BE2C (cell line): ENCODE measurements around the gene CD2.
A peak's percentile ranks its signal among the peaks of the same experiment; 100 is the strongest.

Experiments
- DNase-seq: peaks from one replicate; pipeline ENCODE4 v3.0.0-alpha.2; 2020
- H3K27me3 ChIP-seq: fragments of 250-450 bp; sonication (Bioruptor Pico); 2 replicates; pipeline ENCODE4 v1.5.1; 2020; ENCODE audit warnings: mild to moderate bottlenecking
- H3K36me3 ChIP-seq: fragments of 250-450 bp; sonication (Bioruptor Pico); 2 replicates; pipeline ENCODE4 v1.5.1; 2020; ENCODE audit warnings: mild to moderate bottlenecking
- H3K4me1 ChIP-seq: fragments of 250-450 bp; sonication (Bioruptor Pico); 2 replicates; pipeline ENCODE4 v1.5.1; 2020
- H3K4me3 ChIP-seq: 2 replicates; pipeline ENCODE4 v1.5.1; 2011; ENCODE audit warnings: low read depth, low read length
- H3K9me3 ChIP-seq: fragments of 250-450 bp; sonication (Bioruptor Pico); 2 replicates; pipeline ENCODE4 v1.5.1; 2020
- CTCF ChIP-seq: IDR thresholded peaks from 2 replicates; pipeline ENCODE4 v1.5.1; 2012; ENCODE audit warnings: mild to moderate bottlenecking, low read depth, low read length

CD2 gene

GRCh38 chr1:116808200-116808847, 54.1 kb downstream of the CD2 start:
- no peak for DNase-seq
- no peaks in the 10 kb centered on the region for H3K4me1 ChIP-seq
- H3K36me3 ChIP-seq: no peaks in the 10 kb centered on the region
- no peak overlapping the region for H3K4me3 ChIP-seq
- H3K27me3 ChIP-seq: no peaks in the 10 kb centered on the region
- no peaks in the 10 kb centered on the region for H3K9me3 ChIP-seq
- no peak for TF ChIP-seq CTCF

GRCh38 chr1:116808848-116809508, 54.7 kb downstream of the CD2 start:
- H3K4me3 ChIP-seq: no peak overlapping the region
- H3K36me3 ChIP-seq: no peaks in the 10 kb centered on the region

GRCh38 chr1:116811321-116811720, 57.1 kb downstream of the CD2 start:
- no peak for TF ChIP-seq CTCF
- no peaks in the 10 kb centered on the region for H3K27me3 ChIP-seq

More at GRCh38 chr1:116808848-116809508, 54.7 kb downstream of the CD2 start:
- Histone ChIP-seq H3K27me3 (no peaks in the 10 kb centered on the region), H3K4me1 (no peaks in the 10 kb centered on the region), H3K9me3 (no peaks in the 10 kb centered on the region)
- no peak for TF ChIP-seq CTCF
- no peak for DNase-seq

GRCh38 chr1:116814926-116815723, 60.9 kb downstream of the CD2 start:
- H3K9me3 ChIP-seq: no peaks in the 10 kb centered on the region
- H3K36me3 ChIP-seq: no peaks in the 10 kb centered on the region
- H3K27me3 ChIP-seq: no peaks in the 10 kb centered on the region
- peaks cover 3% of the 10 kb centered on the region; the same call in 1 of the 2 replicates for H3K4me1 ChIP-seq
- no peak overlapping the region for H3K4me3 ChIP-seq
- TF ChIP-seq CTCF: no peak
- DNase-seq: no peak

More at GRCh38 chr1:116811321-116811720, 57.1 kb downstream of the CD2 start:
- Histone ChIP-seq H3K4me3 (no peak overlapping the region), H3K9me3 (no peaks in the 10 kb centered on the region), H3K36me3 (no peaks in the 10 kb centered on the region), H3K4me1 (no peaks in the 10 kb centered on the region)
- DNase-seq: no peak

GRCh38 chr1:116817582-116818064, 63.4 kb downstream of the CD2 start:
- Histone ChIP-seq H3K4me3 (no peak overlapping the region), H3K4me1 (peaks cover 3% of the 10 kb centered on the region; the same call in 1 of the 2 replicates), H3K27me3 (no peaks in the 10 kb centered on the region), H3K36me3 (no peaks in the 10 kb centered on the region), H3K9me3 (no peaks in the 10 kb centered on the region)
- TF ChIP-seq CTCF: peak; percentile 87
- DNase-seq: peak; percentile 66
